NCI-H1092 treated with DMSO at 0.1 percent for 48 hours (cell line): Measurements from ENCODE around the gene NT5M.
A peak's percentile ranks its signal among the peaks of the same experiment; 100 is the strongest.
"Not testable (repeated sequence)": the region's sequence is repeated elsewhere in the genome, so short reads cannot be mapped to it uniquely, and the experiment has no call there.

Experiments used
- DNase-seq: peaks from one replicate; lab custom pipeline; 2025; lab: John Stamatoyannopoulos, UW

The NT5M gene

GRCh38 chr17:17303010-17303846, at the start of gene NT5M:
Gene NT5M (plus strand): TSS chr17:17303373. CDS start chr17:17303551, 178 bp downstream.
- peak; percentile 63 for DNase-seq

GRCh38 chr17:17253406-17253805, 49.8 kb upstream of the NT5M start:
- DNase-seq, result no peak

GRCh38 chr17:17254036-17254435, 49.1 kb upstream of the NT5M start:
- DNase-seq, result no peak

GRCh38 chr17:17255689-17256088, 47.5 kb upstream of the NT5M start:
- not testable (repeated sequence) for DNase-seq

GRCh38 chr17:17256316-17256715, 46.9 kb upstream of the NT5M start:
- DNase-seq, result no peak

- DNase-seq, result no peak
Observed at GRCh38 chr17:17258011-17258410, 45.2 kb upstream of the NT5M start.

- no peak for DNase-seq
Observed at GRCh38 chr17:17258998-17259397, 44.2 kb upstream of the NT5M start.

GRCh38 chr17:17264430-17264829, 38.7 kb upstream of the NT5M start:
- DNase-seq, result no peak

- no peak for DNase-seq
Observed at GRCh38 chr17:17269926-17270773, 33.0 kb upstream of the NT5M start.

GRCh38 chr17:17275971-17276370, 27.2 kb upstream of the NT5M start:
- DNase-seq, result no peak

- DNase-seq, result not testable (repeated sequence)
Observed at GRCh38 chr17:17277431-17277830, 25.7 kb upstream of the NT5M start.

- DNase-seq, result no peak
Observed at GRCh38 chr17:17279316-17279715, 23.9 kb upstream of the NT5M start.

GRCh38 chr17:17280613-17281549, 22.3 kb upstream of the NT5M start, which contains the start of gene COPS3:
Gene COPS3 (minus strand): TSS chr17:17281246. CDS start chr17:17281186, 60 bp downstream.
- peak; percentile 94 for DNase-seq

- DNase-seq, result no peak
Observed at GRCh38 chr17:17285951-17286350, 17.2 kb upstream of the NT5M start.

- DNase-seq, result no peak
Observed at GRCh38 chr17:17289086-17289485, 14.1 kb upstream of the NT5M start.

GRCh38 chr17:17289701-17290100, 13.5 kb upstream of the NT5M start:
- no peak for DNase-seq

- no peak for DNase-seq
Observed at GRCh38 chr17:17295141-17295540, 8.0 kb upstream of the NT5M start.

GRCh38 chr17:17297217-17297616, 6.0 kb upstream of the NT5M start:
- no peak for DNase-seq

GRCh38 chr17:17298108-17298507, 5.1 kb upstream of the NT5M start:
- no peak for DNase-seq

GRCh38 chr17:17300624-17301568, 2.3 kb upstream of the NT5M start:
- DNase-seq, result no peak

GRCh38 chr17:17301659-17302058, 1.5 kb upstream of the NT5M start:
- DNase-seq, result not testable (repeated sequence)
